ENCODE measurements around the gene SH2B3.

Gene SH2B3

GRCh38 chr12:111429828-111430432, 24.2 kb downstream of the SH2B3 start:
- no peak for DNase-seq

- no peak for DNase-seq
Measured at GRCh38 chr12:111430433-111431353, 25.0 kb downstream of the SH2B3 start.

DNA sequence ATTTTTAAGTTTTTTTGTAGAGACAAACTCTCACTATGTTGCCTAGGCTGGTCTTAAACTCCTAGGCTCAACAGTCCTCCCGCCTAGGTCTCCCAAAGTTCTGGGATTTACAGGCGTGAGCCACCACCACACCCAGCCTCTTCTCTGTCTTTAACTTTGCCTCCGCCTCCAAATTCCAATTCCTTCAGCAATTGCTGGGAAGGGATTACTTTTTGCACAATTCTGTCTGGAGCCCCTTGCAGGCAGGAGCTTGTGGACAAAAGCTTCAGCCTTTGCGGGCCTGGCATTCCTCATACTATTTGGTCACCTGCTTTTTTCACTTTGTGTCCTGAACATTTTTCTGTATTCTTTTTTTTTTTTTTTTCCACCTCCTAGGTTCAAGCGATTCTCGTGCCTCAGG, 26.0 kb downstream of the SH2B3 start:
- DNase-seq, result no peak

- DNase-seq, result no peak
Measured at GRCh38 chr12:111434049-111434448, 28.3 kb downstream of the SH2B3 start.

DNA sequence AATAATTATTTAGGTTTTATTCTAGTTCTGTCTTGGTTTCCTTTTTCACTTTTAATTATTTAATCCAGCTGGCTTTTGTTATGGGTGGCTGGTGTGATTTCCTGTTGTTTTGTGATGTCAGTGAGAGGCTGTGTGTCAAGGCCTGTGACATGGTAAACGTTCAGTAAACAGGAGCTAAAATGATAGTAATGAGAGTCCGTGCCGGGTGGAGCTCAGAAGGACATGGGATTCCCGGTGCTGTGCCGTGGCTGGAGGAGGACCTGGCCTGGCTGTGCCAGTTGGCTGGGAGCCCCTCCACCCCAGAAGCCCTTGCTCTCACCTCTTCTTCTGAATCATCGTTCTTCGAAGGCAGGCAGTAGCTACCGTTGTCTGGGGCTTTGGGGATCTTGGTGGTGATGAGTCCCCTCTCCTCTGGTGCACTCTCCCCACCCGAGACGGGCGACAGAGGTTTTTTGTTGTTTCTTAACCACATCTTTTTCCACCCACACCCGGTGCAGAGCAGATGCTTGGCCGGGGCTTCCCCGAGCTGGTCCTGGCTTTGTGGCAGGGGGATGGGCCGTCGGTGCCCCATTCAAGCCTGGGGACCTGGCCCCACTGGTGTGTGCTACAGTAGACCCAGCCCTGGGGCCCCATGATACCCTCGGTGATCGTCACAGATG, 29.1 kb downstream of the SH2B3 start:
- no peak for DNase-seq

DNA sequence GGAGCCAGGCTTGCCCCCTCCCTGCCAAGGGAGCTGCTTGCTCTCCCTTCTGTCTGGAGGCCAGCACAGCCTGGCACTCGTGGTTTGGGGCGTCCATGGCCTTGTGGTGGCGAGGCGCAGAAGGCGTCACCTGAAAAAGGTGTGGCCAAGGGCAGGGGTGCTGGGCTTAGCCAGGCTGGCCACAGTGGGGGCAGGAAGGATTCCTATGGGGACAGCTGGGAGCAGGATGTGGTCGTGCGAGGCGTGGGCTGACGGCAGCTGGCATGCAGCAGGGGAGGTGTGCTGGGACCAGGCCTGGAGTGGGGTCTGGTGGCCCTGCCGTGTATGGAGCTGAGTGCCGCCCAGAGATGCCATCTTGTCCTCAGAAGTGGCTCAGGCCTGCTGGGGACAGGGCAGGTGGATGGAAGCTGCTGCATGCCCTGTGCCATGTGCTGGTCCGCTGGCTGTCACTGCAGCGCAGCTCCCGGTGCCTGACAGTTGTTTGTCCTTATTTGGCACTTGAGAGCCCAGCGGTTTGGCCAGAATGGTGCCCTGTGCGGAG, 30.0 kb downstream of the SH2B3 start:
- DNase-seq, result no peak

DNA sequence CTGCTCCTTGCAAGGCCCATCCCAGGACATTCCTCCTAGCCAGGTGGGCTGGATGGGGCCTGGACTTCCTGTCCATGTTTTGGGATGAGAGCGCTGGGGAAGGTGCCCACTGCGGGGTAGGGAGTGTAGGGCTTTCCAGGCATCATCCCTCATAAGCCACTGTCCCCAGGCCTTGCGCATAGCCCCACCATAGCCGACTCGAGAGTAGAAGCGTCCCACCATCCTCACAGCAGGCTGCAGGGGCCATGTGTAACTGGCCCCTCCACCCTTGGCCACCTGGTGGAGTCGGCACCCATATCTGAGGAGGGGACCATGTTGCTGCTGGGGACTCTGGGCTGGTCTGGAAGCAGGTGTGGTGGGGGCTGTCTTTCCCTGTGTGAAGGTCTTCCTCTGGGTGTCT, 30.5 kb downstream of the SH2B3 start:
- DNase-seq, result no peak

- DNase-seq, result no peak
Measured at GRCh38 chr12:111436811-111437210, 31.1 kb downstream of the SH2B3 start.

DNA sequence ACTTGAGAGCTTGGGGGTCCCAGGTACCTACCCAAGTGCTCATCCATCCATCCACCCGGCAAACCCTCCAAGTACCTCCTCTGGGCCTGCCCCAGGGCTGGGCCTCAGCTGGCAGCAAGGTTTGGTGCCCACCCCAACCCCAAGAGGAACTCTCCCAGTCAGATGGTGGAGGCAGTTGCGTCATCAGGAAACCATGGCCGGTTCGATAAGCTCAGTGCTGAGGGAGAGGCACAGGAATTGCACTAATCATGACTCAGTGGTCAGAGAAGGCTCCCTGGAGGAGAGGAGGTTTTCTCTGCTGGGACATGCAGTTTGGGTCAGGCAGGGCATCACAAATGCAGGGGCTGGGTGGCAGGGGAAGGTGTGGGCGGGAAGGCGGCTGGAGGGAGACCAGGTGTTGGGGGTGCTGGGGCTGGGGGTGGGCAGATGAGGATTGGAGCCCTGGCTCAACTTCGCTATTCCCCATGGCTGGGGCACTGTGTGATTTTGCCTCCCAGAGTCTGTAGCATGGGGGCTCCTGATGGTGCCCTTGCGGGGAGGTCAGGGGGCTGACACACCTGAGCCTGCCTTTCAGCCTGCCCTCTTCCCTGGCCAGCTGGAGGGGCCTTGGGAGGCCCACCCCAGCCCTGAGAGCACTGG, 32.2 kb downstream of the SH2B3 start:
- DNase-seq, result no peak

GRCh38 chr12:111438481-111438880, 32.8 kb downstream of the SH2B3 start:
- no peak for DNase-seq

GRCh38 chr12:111439657-111440151, 34.0 kb downstream of the SH2B3 start:
- DNase-seq, result no peak

DNA sequence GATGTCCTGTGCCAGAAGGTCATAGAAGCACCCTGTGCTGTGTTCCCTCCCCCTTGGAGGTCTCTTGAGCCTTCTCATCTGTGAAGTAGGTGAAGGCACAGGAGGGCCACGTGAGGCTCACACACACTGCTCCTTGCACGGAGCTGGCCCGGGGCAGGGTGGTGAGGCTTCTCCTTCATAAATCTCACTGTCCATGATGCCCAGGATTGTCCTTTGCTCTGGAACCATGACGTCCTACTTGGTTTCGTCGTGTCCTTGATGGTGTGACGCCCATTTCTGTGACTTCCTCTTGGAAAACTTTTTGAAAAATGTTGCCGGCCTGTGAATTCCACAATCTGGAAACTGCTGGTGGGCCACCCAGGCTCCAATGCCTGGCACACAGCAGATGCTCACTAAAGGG, 34.4 kb downstream of the SH2B3 start:
- DNase-seq, result no peak

DNA sequence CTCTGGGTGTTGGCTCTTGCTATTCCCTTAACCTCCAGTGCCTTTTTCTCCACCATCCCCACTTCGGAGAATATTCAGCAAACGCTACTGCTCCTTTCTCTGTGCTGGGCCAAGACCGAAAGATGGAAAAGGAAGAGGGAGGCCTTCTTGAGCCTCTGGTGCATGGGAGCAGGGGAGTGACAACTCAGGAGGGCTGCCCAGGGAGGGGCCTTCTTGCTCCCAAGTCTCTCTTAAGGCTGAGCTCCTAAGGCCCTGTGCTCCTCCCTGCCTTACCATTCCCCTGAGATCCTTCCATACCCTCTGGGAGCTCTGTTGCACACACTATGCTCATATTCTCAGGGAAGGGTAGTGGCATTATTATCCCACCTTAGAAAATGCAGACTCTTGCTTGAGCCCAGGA, 34.9 kb downstream of the SH2B3 start:
- DNase-seq, result no peak

DNA sequence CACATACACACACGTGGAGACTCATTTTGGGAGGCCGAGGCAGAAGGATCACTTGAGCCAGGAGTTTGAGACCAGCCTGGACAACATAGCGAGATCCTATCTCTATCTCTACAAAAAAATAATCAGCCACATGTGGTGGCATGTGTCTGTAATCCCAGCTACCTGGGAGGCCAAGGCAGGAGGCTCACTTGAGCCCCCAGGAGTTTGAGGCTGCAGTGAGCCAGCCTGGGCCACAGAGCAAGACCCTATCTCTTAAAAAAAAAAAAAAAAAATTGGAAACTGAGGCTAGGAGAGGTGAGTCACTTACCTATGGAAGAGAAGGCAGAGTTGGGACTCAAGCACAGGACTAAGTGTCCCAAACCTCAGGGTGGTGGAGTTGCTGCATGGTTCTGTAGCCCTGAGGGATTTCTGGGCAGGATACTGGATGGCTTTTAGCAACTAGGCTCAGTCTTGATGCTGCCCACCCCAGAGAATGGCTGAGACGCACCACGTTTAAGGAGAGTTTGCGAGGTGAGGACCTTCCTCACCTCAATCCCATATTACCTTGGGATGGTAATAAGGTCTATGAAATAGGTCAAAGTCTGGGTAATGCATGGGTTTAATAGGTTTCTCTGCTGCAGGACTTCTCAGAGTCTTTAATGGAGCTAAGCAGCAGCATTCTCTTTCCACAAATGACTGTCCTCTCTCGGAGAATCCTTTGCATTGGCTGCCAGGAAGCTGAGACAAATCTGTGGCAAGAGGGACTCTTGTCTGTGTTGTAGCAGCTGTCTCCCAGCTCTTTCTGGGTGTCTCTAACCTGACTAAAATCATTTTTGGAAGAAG, 35.6 kb downstream of the SH2B3 start:
- DNase-seq, result no peak

DNA sequence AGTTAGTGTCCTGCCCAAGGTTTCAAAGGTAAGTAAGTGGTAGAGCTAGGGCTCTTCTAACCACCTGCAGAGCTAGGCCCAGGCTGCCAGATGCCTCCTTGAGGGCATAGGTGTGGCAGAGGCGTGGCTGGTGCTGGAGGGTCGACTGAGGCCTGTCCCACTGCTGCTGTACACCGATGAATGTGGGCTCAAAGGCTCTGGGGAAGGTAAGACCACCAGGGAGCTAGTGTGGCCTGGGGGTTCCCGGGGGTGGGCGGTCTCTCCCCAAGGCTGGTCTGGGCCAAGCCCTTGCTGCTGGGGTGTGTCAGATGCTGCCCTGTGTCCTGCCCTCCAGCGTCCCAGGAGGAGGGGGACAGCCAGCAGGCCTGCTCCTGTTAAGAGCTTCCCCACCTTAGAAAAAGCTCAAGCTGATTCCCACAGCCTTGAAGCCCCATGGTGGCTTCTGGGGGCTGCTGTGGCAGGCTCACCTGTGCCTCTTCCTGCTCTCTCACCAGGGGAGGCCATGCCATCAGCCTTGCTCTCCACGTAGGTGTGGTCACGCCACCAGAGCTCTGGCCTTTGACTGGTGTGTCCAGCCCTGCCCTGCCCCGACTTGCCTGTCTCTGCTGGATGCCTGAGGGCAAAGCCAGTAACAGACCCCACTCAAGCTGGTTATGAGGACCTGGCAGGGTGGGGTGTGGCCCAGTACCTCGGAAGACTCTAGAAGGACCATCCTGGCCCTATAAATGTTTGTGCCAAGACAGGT, 36.8 kb downstream of the SH2B3 start:
- no peak for DNase-seq

GRCh38 chr12:111443086-111443485, 37.4 kb downstream of the SH2B3 start:
- no peak for DNase-seq

- DNase-seq, result no peak
Measured at GRCh38 chr12:111443586-111443985, 37.9 kb downstream of the SH2B3 start.

DNA sequence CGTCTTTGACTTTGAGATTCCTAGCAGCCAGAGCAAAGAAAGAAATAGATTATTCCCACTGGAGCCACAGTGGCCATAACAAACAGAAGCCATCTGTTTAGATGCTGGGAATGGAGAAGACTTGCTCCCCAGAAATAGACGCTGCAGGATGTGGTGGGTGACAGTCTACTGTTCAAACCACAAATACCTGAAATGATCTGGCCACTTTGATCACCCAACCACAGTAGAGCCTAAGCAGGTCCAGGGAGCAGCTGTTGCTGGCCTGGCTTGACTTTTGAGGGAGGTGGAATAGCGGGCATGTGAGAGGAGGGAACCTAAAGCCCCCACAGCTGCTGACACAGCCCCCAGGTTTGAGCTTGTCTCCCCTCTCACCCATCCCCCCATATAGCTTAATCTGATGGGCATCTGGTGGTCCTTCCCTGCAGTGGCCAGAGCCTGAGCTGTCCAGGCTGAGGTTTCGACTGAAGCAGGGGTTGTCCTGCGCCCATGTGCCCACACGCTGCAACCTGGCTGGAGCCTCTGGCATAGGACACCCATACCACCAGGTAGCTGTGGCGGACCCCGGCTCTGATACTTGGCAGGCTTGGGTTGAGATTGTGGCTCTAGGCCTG, 38.7 kb downstream of the SH2B3 start:
- no peak for DNase-seq

GRCh38 chr12:111444925-111445725, 39.4 kb downstream of the SH2B3 start:
- no peak for DNase-seq

All from NCI-H1048 (cell line).